HepG2 (cell line): ENCODE data around the gene MORF4L1. TPM values are rescaled to one million over a fixed set of nuclear protein-coding genes. Genes with fewer than 3 reads are reported as not detected.
A peak's percentile ranks its signal among the peaks of the same experiment; 100 is the strongest.

Experiments
- CEBPG ChIP-seq: IDR thresholded peaks from 2 replicates; pipeline ENCODE4 v1.6.1; 2016
- CREB1 ChIP-seq, 2 experiments: fragments of 450-650 bp in 1 of 2; IDR thresholded peaks; 2 replicates each; pipeline ENCODE4 v1.6.1; 2016 to 2017; ENCODE audit warnings: control low read depth in 1 of 2, mild to moderate bottlenecking in 1 of 2, missing compliant biosample characterization in 1 of 2, missing genetic modification characterization in 1 of 2
- ERF ChIP-seq: IDR thresholded peaks from 2 replicates; pipeline ENCODE4 v1.6.1; 2018; ENCODE audit warnings: missing biosample characterization, missing genetic modification reagents
- MEF2D ChIP-seq: sonication (generic); formaldehyde crosslinking; IDR thresholded peaks from 2 replicates; pipeline ENCODE4 v1.5.1; 2020; ENCODE audit warnings: mild to moderate bottlenecking, missing genetic modification reagents
- NFATC3 ChIP-seq: sonication (generic); formaldehyde crosslinking; IDR thresholded peaks from 2 replicates; pipeline ENCODE4 v1.5.1; 2020; ENCODE audit warnings: mild to moderate bottlenecking, missing genetic modification reagents
- ZHX2 ChIP-seq, 2 experiments: sonication (generic) in 1 of 2; formaldehyde crosslinking in 1 of 2; IDR thresholded peaks; 2 replicates each; pipeline versions ENCODE4 v1.6.1 to v1.9.0; 2014 to 2022; ENCODE audit warnings: antibody characterized with exemption in 1 of 2, borderline replicate concordance in 1 of 2, inconsistent platforms in 1 of 2, low read depth in 1 of 2, missing genetic modification reagents in 1 of 2
- ZNF362 ChIP-seq: sonication (generic); formaldehyde crosslinking; IDR thresholded peaks from 2 replicates; pipeline ENCODE4 v1.4.0; 2020; ENCODE audit warnings: missing genetic modification reagents, mild to moderate bottlenecking, borderline replicate concordance
- polyA plus RNA-seq, 8 experiments: library from polyadenylated mRNA; depleted of rRNA in 3 of 8; stranded (reverse) in 7 of 8; unstranded in 1 of 8; fragments of >200 nt; fragmentation: Illumina TruSeq in 4 of 8; extraction: Trizol in 4 of 8; gene quantifications; 2 replicates each; pipeline versions ENCODE4 v1.2.1 to v1.2.3, GENCODE V29; 2011 to 2016; ENCODE audit warnings: low read depth in 4 of 8, missing spikeins in 1 of 8, mixed read lengths in 1 of 8; ENCODE audit not compliant: insufficient read depth in 1 of 8
- total RNA-seq, 5 experiments: library from RNA; depleted of rRNA; stranded (reverse); fragments of >200 nt; fragmentation: Illumina TruSeq; extraction: Trizol; gene quantifications; 2 replicates each; pipeline ENCODE4 v1.2.3, GENCODE V29; 2016; ENCODE audit warnings: low read depth in 1 of 5
- TF ChIP-seq, protein P1 (sequence below), 2 experiments: fragments of 450-650 bp in 1 of 2; sonication (generic) in 1 of 2; formaldehyde crosslinking in 1 of 2; IDR thresholded peaks; 2 replicates each; pipeline versions ENCODE4 v1.6.1 to v1.8.0; 2016 to 2022; ENCODE audit warnings: antibody characterized with exemption in 1 of 2, mild to moderate bottlenecking in 1 of 2, missing genetic modification reagents in 1 of 2
- TF ChIP-seq, protein P2 (sequence below): sonication (generic); formaldehyde crosslinking; IDR thresholded peaks from 2 replicates; pipeline ENCODE4 v1.4.0; 2020; ENCODE audit warnings: mild to moderate bottlenecking, missing genetic modification reagents

MORF4L1 gene
- total and polyA plus RNA-seq, 2 of the 13 experiments (the other 11 are each of a cell fraction or from before 2014, with no cell fraction given): 218 to 219 TPM

GRCh38 chr15:78944669-78945407, 72.1 kb downstream of the MORF4L1 start, which contains the start of gene CTSH (continued):
- no peak for TF ChIP-seq ZHX2 (IDR thresholded peaks at IDR 0.05; ENCODE audit: low read depth)
- no peak for TF ChIP-seq ZHX2 (CRISPR knock-in tag; IDR thresholded peaks at IDR 0.05; ENCODE audit: borderline replicate concordance)
- TF ChIP-seq CREB1 (IDR thresholded peaks at IDR 0.05): no peak
- TF ChIP-seq CREB1 (CRISPR knock-in tag; IDR thresholded peaks at IDR 0.05): no peak
- TF ChIP-seq NFATC3 (CRISPR knock-in tag): no peak
- TF ChIP-seq ERF: peak; percentile 31; the same call in 1 of the 2 replicates
- peak; percentile 61 for TF ChIP-seq MEF2D (CRISPR knock-in tag)
- TF ChIP-seq, protein P1, sequence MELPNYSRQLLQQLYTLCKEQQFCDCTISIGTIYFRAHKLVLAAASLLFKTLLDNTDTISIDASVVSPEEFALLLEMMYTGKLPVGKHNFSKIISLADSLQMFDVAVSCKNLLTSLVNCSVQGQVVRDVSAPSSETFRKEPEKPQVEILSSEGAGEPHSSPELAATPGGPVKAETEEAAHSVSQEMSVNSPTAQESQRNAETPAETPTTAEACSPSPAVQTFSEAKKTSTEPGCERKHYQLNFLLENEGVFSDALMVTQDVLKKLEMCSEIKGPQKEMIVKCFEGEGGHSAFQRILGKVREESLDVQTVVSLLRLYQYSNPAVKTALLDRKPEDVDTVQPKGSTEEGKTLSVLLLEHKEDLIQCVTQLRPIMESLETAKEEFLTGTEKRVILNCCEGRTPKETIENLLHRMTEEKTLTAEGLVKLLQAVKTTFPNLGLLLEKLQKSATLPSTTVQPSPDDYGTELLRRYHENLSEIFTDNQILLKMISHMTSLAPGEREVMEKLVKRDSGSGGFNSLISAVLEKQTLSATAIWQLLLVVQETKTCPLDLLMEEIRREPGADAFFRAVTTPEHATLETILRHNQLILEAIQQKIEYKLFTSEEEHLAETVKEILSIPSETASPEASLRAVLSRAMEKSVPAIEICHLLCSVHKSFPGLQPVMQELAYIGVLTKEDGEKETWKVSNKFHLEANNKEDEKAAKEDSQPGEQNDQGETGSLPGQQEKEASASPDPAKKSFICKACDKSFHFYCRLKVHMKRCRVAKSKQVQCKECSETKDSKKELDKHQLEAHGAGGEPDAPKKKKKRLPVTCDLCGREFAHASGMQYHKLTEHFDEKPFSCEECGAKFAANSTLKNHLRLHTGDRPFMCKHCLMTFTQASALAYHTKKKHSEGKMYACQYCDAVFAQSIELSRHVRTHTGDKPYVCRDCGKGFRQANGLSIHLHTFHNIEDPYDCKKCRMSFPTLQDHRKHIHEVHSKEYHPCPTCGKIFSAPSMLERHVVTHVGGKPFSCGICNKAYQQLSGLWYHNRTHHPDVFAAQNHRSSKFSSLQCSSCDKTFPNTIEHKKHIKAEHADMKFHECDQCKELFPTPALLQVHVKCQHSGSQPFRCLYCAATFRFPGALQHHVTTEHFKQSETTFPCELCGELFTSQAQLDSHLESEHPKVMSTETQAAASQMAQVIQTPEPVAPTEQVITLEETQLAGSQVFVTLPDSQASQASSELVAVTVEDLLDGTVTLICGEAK (IDR thresholded peaks at IDR 0.05): no peak
- TF ChIP-seq, protein P1 (CRISPR knock-in tag; IDR thresholded peaks at IDR 0.05): no peak
- 0 out of 2 replicates have a peak, but pooled peaks have one; percentile 8 for TF ChIP-seq CEBPG (CRISPR knock-in tag)
- TF ChIP-seq, protein P2, sequence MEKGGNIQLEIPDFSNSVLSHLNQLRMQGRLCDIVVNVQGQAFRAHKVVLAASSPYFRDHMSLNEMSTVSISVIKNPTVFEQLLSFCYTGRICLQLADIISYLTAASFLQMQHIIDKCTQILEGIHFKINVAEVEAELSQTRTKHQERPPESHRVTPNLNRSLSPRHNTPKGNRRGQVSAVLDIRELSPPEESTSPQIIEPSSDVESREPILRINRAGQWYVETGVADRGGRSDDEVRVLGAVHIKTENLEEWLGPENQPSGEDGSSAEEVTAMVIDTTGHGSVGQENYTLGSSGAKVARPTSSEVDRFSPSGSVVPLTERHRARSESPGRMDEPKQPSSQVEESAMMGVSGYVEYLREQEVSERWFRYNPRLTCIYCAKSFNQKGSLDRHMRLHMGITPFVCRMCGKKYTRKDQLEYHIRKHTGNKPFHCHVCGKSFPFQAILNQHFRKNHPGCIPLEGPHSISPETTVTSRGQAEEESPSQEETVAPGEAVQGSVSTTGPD: no peak
- 0 out of 2 replicates have a peak, but pooled peaks have one; percentile 50 for TF ChIP-seq ZNF362
